Keratinocyte (primary cell): Measurements from ENCODE around the gene ADGRL3. TPM values are rescaled to one million over a fixed set of nuclear protein-coding genes. Genes with fewer than 3 reads are reported as not detected.
"Not testable (repeated sequence)": the region's sequence is repeated elsewhere in the genome, so short reads cannot be mapped to it uniquely, and the experiment has no call there.

Experiments
- DNase-seq: peaks from one replicate; pipeline ENCODE4 v3.0.0-alpha.2; 2011; ENCODE audit warnings: low read depth, missing footprints, low spot score
- FAIRE-seq: peaks from 2 replicates; lab custom pipeline; 2011; peaks lifted over from hg19 to GRCh38; lab: Jason Lieb, UNC
- H2AFZ ChIP-seq: 2 replicates; pipeline ENCODE4 v1.6.0; 2012; ENCODE audit warnings: low read length, control low read depth, inconsistent platforms; ENCODE audit not compliant: control insufficient read depth
- H3K27ac ChIP-seq: 2 replicates; pipeline ENCODE4 v1.5.1; 2011; ENCODE audit warnings: low read length; ENCODE audit not compliant: control insufficient read depth, insufficient read depth
- H3K27me3 ChIP-seq: 3 replicates; pipeline ENCODE4 v1.6.0; 2011; ENCODE audit warnings: low read length; ENCODE audit not compliant: control insufficient read depth, insufficient read depth; ENCODE audit errors: extremely low read depth
- H3K36me3 ChIP-seq, 2 experiments: 2 replicates in 1 of 2; 3 replicates in 1 of 2; pipeline ENCODE4 v1.5.1; 2011; ENCODE audit warnings: low read length in 2 of 2, mild to moderate bottlenecking in 1 of 2; ENCODE audit not compliant: control insufficient read depth in 2 of 2, insufficient read depth in 2 of 2; ENCODE audit errors: extremely low read depth in 1 of 2
- H3K4me1 ChIP-seq: 3 replicates; pipeline ENCODE4 v1.5.1; 2011; ENCODE audit warnings: low read length; ENCODE audit not compliant: control insufficient read depth, insufficient read depth; ENCODE audit errors: extremely low read depth
- H3K4me2 ChIP-seq: 3 replicates; pipeline ENCODE4 v1.6.0; 2011; ENCODE audit warnings: low read depth, low read length; ENCODE audit not compliant: control insufficient read depth, insufficient read depth; ENCODE audit errors: extremely low read depth
- H3K4me3 ChIP-seq, 3 experiments: fragments of 200-600 bp in 1 of 3; sonication (generic) in 1 of 3; 2 replicates in 2 of 3; 3 replicates in 1 of 3; pipeline ENCODE4 v1.5.1; 2011 to 2016; ENCODE audit warnings: low read length in 3 of 3, mild to moderate bottlenecking in 3 of 3, control low read depth in 2 of 3, inconsistent platforms in 1 of 3, low read depth in 1 of 3, mixed read lengths in 1 of 3, mixed run types in 1 of 3, moderate library complexity in 1 of 3; ENCODE audit not compliant: control insufficient read depth in 2 of 3, insufficient read depth in 2 of 3; ENCODE audit errors: extremely low read depth in 1 of 3
- H3K79me2 ChIP-seq: 2 replicates; pipeline ENCODE4 v1.6.0; 2012; ENCODE audit warnings: low read length; ENCODE audit not compliant: control insufficient read depth, insufficient read depth
- H3K9ac ChIP-seq: 3 replicates; pipeline ENCODE4 v1.6.0; 2011; ENCODE audit warnings: low read length; ENCODE audit not compliant: control insufficient read depth, insufficient read depth; ENCODE audit errors: extremely low read depth
- H3K9me1 ChIP-seq: 3 replicates; pipeline ENCODE4 v1.6.0; 2011; ENCODE audit warnings: low read length; ENCODE audit not compliant: control insufficient read depth, insufficient read depth; ENCODE audit errors: extremely low read depth
- H3K9me3 ChIP-seq: 2 replicates; pipeline ENCODE4 v1.5.1; 2012; ENCODE audit warnings: low read depth, low read length; ENCODE audit not compliant: control insufficient read depth
- H4K20me1 ChIP-seq: 3 replicates; pipeline ENCODE4 v1.6.0; 2011; ENCODE audit warnings: low read length; ENCODE audit not compliant: control insufficient read depth, insufficient read depth; ENCODE audit errors: extremely low read depth
- EZH2 ChIP-seq: IDR thresholded peaks from one replicate; pipeline ENCODE4 v1.6.1; 2012; ENCODE audit warnings: inconsistent platforms, mild to moderate bottlenecking, low read length, moderate library complexity
- dilution Hi-C: fragments of 300-500 bp; cut with MboI; formaldehyde crosslinking; loops from one replicate; pipeline ENCODE4 v1.7.0; 2020; ENCODE audit warnings: low sequenced_read_pairs; ENCODE audit not compliant: extremely low pct_ligation_motif_present
- polyA plus RNA-seq, 5 experiments: library from polyadenylated mRNA; depleted of rRNA in 3 of 5; stranded (reverse) in 3 of 5; stranded (forward) in 1 of 5; unstranded in 1 of 5; fragments of >200 nt; gene quantifications; 1 replicate in 1 of 5; 2 replicates in 3 of 5; 3 replicates in 1 of 5; pipeline versions ENCODE4 v1.2.1 to v1.2.3, GENCODE V29; 2011 to 2012; ENCODE audit warnings: missing spikeins in 2 of 5, low read depth in 1 of 5, low replicate concordance in 1 of 5
- TF ChIP-seq, protein P1 (sequence below), 3 experiments: IDR thresholded peaks in 1 of 3; conservative IDR thresholded peaks in 1 of 3; optimal IDR thresholded peaks in 1 of 3; 2 replicates in 2 of 3; 3 replicates in 1 of 3; pipeline versions ENCODE3 to v1.5.1; 2011; ENCODE audit warnings: low read length in 3 of 3, mild to moderate bottlenecking in 3 of 3, moderate library complexity in 2 of 3, control low read depth in 1 of 3, inconsistent platforms in 1 of 3; ENCODE audit not compliant: insufficient read depth in 2 of 3; ENCODE audit errors: extremely low read depth in 1 of 3

ADGRL3 gene
- polyA plus RNA-seq, 1 donor (not counting 4 experiments of a cell fraction or from before 2014, with no cell fraction given), result 0.18 TPM

DNA sequence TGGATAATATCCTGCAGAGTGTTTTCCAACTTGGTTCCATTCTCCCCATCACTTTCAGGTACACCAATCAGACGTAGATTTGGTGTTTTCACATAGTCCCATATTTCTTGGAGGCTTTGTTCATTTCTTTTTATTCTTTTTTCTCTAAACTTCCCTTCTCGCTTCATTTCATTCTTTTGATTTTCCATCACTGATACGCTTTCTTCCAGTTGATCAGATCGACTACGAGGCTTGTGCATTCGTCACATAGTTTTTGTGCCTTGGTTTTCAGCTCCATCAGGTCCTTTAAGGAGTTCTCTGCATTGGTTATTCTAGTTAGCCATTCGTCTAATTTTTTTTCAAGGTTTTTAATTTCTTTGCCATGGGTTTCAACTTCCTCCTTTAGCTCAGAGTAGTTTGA, 559.1 kb downstream of the ADGRL3 start:
- not testable (repeated sequence) for H3K9me1 ChIP-seq, H3K27me3 ChIP-seq

DNA sequence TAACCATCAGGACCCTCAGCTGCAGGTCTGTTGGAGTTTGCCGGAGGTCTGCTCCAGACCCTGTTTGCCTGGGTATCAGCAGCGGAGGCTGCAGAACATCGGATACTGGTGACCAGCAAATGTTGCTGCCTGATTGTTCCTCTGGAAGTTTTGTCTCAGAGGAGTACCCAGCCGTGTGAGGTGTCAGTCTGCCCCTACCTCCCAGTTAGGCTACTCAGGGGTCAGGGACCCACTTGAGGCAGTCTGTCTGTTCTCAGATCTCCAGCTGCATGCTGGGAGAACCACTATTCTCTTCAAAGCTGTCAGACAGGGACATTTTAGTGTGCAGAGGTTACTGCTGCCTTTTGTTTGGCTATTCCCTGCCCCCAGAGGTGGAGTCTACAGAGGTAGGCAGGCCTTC, 559.8 kb downstream of the ADGRL3 start:
- H3K4me3 ChIP-seq, H3K4me1 ChIP-seq, H3K36me3 ChIP-seq, H2AFZ ChIP-seq, DNase-seq, dilution Hi-C loops, FAIRE-seq, H3K79me2 ChIP-seq, H3K9ac ChIP-seq, H3K9me3 ChIP-seq, H3K4me2 ChIP-seq, H3K27ac ChIP-seq, H4K20me1 ChIP-seq, H3K27me3 ChIP-seq, H3K9me1 ChIP-seq: not testable (repeated sequence)

More for the DNA sequence above, 559.1 kb downstream of the ADGRL3 start:
- dilution Hi-C loops, H3K79me2 ChIP-seq, H2AFZ ChIP-seq, H3K4me1 ChIP-seq, H3K4me3 ChIP-seq, H3K27ac ChIP-seq, DNase-seq, H3K9ac ChIP-seq, H4K20me1 ChIP-seq, H3K36me3 ChIP-seq, H3K4me2 ChIP-seq, FAIRE-seq, H3K9me3 ChIP-seq: not testable (repeated sequence)

DNA sequence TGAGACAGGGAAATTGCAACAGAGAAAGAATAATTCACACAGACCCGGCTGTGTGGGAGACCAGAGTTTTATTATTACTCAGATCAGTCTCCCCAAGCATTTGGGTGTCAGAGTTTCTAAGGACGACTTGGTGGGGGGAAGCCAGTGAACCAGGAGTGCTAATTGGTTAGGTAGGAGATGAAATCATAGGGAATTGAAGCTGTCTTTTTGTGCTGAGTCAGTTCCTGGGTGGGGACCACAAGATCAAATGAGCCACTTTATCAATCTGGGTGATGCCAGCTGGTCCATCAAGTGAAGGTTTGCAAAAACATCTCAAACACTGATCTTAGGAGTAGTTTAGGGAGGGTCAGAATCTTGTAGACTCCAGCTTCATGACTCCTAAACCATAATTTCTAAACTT, 560.7 kb downstream of the ADGRL3 start:
- TF ChIP-seq EZH2, result no peak
- TF ChIP-seq, protein P1, sequence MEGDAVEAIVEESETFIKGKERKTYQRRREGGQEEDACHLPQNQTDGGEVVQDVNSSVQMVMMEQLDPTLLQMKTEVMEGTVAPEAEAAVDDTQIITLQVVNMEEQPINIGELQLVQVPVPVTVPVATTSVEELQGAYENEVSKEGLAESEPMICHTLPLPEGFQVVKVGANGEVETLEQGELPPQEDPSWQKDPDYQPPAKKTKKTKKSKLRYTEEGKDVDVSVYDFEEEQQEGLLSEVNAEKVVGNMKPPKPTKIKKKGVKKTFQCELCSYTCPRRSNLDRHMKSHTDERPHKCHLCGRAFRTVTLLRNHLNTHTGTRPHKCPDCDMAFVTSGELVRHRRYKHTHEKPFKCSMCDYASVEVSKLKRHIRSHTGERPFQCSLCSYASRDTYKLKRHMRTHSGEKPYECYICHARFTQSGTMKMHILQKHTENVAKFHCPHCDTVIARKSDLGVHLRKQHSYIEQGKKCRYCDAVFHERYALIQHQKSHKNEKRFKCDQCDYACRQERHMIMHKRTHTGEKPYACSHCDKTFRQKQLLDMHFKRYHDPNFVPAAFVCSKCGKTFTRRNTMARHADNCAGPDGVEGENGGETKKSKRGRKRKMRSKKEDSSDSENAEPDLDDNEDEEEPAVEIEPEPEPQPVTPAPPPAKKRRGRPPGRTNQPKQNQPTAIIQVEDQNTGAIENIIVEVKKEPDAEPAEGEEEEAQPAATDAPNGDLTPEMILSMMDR (optimal IDR thresholded peaks at IDR 0.05 in 1 of 3, IDR thresholded peaks at IDR 0.05 in 1 of 3, conservative IDR thresholded peaks at IDR 0.05 in 1 of 3; ENCODE audit: extremely low read depth in 1 of 3, insufficient read depth in 2 of 3, low read length in 3 of 3), result no peak

More for the DNA sequence above, 560.7 kb downstream of the ADGRL3 start:
- Histone ChIP-seq H3K4me2 (no peak overlapping the region), H3K4me3 (no peak overlapping the region), H3K27ac (no peak overlapping the region), H3K79me2 (no peaks in the 10 kb centered on the region), H3K36me3 (no peaks in the 10 kb centered on the region), H3K9me1 (no peaks in the 10 kb centered on the region), H3K27me3 (no peaks in the 10 kb centered on the region), H3K9ac (no peak overlapping the region), H3K4me1 (no peaks in the 10 kb centered on the region), H3K9me3 (no peaks in the 10 kb centered on the region), H4K20me1 (no peaks in the 10 kb centered on the region), H2AFZ (no peak overlapping the region)
- no peak for DNase-seq
- FAIRE-seq, result no peak
- dilution Hi-C loops, result no loop called here
